AG09319 (cell line): ENCODE measurements around the gene GALM.
"Not testable (repeated sequence)": the region's sequence is repeated elsewhere in the genome, so short reads cannot be mapped to it uniquely, and the experiment has no call there.

Experiments used
- DNase-seq: peaks from one replicate; pipeline ENCODE4 v3.0.0-alpha.2; 2010; ENCODE audit warnings: low read depth; ENCODE audit errors: extremely low read depth
- TF ChIP-seq, protein P1 (sequence below): IDR thresholded peaks from 2 replicates; pipeline ENCODE4 v1.5.1; 2011; ENCODE audit warnings: low read depth, mild to moderate bottlenecking, inconsistent platforms, low read length, moderate library complexity

Gene GALM

DNA sequence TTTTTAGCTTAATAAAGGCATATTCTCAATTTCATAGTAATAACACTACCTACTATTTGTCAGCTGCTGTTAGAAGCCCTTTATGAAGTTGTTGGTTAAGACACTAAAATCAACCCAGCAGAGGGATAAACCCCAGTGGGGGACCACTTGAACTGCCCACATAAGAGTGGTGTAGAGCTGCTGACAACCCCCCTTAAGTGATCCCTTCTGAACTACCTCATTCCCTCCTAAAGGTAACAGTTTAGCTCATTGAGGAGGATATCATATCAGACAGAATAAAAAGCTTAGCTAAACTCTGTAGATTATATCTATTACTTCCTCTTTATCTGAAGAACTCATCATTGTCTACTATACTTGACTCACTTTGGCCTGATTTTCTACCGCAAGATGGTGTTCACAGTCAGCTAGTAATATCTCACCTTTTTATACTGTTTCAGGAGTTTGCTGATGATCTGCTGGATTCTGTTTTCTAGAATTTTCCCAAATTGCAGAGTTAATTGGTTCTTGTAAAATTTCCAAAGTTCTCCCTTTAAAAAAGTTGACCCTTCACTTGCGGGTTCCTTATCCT is 16.2 kb downstream of the GALM start:
- TF ChIP-seq, protein P1, sequence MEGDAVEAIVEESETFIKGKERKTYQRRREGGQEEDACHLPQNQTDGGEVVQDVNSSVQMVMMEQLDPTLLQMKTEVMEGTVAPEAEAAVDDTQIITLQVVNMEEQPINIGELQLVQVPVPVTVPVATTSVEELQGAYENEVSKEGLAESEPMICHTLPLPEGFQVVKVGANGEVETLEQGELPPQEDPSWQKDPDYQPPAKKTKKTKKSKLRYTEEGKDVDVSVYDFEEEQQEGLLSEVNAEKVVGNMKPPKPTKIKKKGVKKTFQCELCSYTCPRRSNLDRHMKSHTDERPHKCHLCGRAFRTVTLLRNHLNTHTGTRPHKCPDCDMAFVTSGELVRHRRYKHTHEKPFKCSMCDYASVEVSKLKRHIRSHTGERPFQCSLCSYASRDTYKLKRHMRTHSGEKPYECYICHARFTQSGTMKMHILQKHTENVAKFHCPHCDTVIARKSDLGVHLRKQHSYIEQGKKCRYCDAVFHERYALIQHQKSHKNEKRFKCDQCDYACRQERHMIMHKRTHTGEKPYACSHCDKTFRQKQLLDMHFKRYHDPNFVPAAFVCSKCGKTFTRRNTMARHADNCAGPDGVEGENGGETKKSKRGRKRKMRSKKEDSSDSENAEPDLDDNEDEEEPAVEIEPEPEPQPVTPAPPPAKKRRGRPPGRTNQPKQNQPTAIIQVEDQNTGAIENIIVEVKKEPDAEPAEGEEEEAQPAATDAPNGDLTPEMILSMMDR, result no peak
- no peak for DNase-seq

GRCh38 chr2:38682620-38683019 is 16.7 kb downstream of the GALM start:
- not testable (repeated sequence) for DNase-seq

DNA sequence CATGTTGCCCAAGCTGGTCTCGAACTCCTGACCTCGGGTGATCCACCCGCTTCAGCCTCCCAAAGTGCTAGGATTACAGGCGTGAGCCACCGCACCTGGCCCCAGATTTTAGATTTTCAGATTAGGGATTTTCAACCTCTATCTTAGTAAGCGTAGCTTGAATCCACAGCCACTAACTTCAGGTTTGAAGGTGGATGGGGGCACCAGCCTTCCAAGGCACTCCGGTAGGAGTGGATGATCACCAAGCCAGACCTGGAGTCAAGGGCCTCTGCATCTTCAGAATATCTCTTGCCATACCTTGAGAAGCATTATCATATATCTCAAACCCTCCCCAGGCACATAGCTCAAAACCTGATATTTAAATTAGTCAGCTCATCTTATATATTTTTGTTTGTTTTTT is 17.9 kb downstream of the GALM start:
- TF ChIP-seq, protein P1, result no peak
- no peak for DNase-seq

DNA sequence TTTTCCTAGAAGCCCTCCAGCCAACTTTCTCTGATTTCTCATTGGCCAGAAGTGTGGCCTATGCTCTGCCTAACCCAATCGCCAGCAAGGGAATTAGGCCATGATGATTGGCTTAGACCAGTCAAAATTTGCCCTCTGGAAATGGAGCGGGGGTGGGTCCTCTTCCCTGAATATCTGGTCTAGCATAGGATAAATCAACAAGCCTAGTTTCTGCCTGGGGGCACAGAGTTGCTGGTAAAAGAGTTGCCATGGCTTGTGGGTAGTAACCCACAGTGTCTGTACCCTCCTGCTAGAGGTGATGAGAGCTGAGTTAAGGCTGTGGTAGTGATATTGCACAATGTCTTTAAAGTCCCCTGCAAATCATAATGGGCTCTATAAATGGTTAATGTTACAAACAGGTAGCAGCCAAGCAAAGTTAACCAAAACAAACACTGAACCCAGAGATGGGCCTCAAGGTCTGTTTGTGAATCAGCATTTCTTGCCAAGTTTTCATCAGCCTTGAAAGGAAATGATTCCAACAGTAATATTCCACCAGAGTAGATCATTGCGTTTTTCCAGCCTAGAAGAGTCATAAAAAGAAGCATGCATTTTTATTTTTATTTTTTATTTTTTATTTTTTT is 19.3 kb downstream of the GALM start:
- TF ChIP-seq, protein P1, result no peak
- DNase-seq, result no peak

DNA sequence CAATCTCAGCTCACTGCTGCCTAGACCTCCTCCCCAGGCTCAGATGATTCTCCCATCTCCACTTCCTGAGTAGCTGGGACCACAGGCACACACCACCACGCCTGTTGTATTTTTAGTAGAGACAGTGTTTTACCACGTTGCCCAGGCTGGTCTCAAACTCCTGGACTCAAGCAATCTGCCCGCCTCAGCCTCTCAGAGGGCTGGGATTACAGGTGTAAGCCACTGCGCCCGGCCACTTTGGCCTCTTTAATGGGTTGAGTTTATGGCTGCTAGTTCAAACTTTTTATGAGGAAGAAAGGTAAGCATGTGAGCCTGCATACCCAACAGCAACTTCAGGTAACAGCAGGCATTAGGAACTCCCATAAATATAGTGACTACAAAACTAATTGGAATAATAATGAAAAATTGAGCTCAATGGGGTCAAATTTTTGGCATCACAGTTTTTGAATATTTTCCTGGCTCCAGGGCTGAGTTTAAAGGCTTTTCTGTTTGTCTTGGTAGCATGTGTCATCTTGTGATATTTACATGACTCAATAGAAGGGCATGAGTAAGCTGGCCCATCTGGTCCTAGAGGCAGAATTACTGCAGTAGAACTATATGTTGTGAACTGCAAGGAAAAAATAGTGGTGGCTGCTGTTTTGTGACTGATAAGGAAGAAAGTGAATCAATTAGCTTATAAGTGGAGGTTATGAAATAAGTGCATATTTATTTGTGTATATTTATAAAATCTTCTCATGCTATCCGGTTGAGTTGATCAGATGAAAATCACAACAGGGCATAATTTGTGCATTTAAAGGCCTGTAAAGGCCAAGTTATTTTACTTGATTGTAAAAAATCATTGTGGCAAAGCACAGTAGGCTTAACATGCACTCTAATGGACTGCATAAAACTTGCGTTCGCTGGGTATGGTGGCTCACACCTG is 24.8 kb downstream of the GALM start:
- TF ChIP-seq, protein P1, result no peak
- DNase-seq, result peak; percentile 69

DNA sequence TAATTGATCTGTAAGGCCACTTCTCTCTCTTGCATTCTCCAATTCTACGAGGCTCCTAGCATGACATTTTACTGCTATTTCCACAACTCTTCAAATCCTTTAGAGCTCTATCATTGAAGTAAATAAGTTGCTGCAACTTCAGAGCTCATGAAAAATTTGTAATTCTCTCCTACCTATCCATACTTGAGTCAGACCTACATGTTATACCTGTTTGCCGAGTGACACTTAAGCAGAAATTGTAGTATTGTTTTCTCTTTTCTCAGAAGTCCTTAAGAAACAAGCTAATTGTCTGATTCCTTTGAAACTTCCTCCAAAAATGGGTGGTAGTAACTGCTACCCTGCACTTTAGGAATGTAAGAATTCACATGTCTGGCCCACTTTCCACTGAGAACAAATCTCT is 26.1 kb downstream of the GALM start:
- TF ChIP-seq, protein P1, result no peak

GRCh38 chr2:38692636-38693318 is 26.9 kb downstream of the GALM start:
- TF ChIP-seq, protein P1, result no peak
- DNase-seq, result no peak

More for the DNA sequence above, 26.1 kb downstream of the GALM start:
- no peak for DNase-seq
